ENCODE measurements around the gene LYPD4.
"Not testable (repeated sequence)": the region's sequence is repeated elsewhere in the genome, so short reads cannot be mapped to it uniquely, and the experiment has no call there.

The LYPD4 gene

DNA sequence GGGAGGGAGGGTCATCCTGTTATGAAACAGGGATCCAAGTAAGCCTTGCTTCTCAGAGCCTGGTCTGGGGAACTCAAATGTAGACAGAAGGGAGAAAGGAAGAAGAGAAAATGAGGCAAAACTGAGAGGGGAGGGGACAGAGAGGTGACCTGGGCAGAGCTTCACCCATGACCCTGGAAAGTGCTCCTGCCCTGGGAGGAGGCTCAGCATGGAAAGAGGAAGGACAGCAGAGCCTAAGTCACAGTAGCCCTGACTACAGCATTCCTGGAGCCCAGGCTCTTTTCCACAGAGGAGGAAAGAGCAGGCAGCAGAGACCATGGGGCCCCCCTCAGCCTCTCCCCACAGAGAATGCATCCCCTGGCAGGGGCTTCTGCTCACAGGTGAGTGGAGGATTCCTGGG is 48.1 kb downstream of the LYPD4 start, which contains the start of gene CEACAM3:
Gene CEACAM3, plus strand, starts transcription at position 226 of the 400 bp plus-strand sequence. Its CDS starts 91 bp downstream, at position 317.
- DNase-seq = no peak

DNA sequence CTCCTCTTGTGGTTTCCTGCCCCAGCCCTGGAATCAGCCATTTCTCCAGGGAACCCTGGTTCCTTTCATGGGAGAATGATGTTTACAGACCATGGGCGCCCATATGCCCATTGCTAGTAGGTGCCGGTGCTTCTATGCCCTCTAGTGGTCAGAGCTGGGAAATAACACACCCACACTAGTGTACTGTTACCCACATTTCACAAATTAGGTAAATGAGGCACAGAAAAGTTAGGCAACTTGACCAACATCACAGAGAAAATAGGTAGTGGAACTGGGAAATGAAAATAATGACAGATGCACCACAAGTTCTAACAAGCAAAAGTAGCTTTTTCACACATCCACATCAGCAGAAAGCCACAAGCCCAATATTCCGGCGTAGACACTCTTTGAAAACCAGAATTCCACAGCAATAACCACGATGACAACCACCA is 49.4 kb downstream of the LYPD4 start:
- peak; percentile 26 to 51 for DNase-seq

DNA sequence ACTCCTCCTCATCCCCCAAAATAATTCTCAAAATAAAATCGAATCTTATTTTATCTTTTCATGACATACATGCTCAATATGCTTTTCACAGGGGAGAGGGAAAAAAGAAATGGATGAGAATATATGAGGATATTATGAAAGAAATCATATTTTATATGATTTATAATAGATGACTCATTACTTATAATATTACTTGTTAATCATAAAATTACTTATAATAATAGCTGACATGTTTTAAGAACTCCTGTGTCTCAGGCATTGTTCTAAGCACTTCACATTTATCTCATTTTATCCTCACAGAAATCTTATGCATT is 51.1 kb downstream of the LYPD4 start:
- DNase-seq = no peak

DNA sequence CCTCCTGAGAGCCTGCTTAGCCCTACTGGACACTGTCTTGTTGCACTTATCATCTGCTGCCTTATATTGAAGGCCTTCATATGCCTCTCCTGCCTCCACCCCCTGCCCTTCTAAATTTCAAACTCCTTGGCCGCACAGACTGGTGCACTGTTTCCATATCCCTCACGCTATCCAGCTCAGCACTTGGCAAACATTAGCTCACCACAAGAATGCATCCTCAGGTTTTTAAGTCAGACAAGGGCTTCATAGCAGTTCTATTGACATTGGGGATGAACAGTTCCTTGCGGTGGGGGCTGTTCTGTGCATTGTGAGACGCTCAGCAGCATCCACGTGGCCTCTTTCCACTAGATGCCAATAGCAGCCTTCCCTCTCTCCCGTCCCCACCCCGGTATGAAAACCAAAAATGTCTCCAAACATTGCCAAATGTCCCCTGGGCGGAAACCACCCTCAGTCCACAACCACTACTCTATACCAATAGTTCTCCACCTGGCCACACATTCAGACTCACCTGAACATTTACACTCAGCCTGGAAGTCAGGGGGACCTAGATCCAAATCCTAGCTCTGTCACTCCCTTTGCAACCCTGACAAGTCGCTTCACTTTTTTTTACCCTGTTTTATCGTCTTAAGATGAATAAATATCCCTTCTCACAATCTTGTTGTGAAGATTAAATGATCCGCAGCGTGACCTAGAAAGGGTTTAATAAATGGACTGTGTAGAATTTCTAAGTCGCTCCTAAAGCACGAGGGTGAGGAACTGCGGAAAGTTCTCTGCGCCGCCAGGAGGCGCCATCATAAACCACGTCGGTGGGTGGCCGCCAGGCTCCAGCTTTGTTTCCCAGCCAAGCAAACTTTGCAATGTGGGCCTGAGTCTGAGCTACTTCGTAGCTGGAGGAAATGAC is 51.7 kb downstream of the LYPD4 start:
- DNase-seq = peak; percentile 7 to 26

DNA sequence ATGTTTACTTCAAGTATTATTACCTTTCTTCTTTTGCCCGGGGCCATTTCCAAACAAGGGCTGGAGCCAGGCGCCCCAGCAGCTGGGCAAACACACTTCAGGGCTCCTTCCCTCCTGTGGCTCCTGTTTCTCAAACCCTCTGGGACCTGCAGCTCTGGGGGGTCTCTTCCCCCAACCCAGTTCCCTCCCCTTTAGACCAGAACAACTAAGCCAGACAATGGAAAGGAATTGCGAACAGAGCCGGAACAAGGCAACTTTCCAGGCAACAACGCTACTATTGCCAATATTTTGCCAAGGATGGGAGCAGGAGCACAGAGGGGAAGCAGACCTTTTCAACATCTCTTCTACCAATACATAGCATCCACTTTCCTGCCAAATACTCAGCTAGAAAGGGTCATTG is 55.4 kb downstream of the LYPD4 start:
- not testable (repeated sequence) for DNase-seq

DNA sequence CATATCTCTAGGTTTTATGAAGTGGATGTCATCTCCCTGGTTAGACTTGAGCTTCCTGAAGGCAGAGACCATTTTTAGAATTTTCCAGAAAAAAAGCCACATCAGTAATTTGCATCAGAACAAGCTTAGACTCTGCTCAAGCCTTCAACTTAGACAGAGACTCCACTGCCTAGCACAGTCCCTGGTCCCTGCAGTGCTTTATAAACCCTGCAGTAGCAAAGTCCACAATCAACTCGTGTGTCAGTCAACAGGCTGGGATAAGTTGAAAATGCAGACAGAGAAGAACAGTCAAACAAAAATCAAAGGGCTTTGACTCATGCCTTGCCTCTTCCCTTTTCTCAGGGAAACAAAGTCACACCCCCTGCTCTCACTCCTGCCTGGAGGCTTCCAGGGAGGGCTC is 56.0 kb downstream of the LYPD4 start:
- not testable (repeated sequence) for DNase-seq

All from NCI-H524 (cell line).